ENCODE results near the gene ARMC3.

The ARMC3 gene

DNA sequence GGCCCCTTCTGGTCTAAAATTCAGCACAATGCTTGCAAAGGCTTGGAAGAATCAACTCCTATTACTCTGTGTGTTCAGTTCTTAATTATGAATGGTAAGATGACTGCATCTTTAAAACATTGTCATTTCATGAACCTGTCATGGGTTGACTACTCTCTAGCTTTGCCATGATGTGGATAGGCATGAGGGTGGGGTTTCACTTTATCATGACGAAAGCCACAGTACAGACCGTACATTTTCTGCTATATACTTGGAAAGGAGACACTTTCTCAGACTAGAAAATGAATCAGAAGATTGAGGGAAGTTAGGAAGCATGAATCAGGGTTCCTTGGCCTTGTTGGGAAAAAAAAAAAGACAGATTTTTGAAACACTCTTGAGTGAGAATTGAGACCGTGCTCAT, 147.8 kb downstream of the ARMC3 start:
- DNase-seq (ENCODE audit: low spot score) = no peak

DNA sequence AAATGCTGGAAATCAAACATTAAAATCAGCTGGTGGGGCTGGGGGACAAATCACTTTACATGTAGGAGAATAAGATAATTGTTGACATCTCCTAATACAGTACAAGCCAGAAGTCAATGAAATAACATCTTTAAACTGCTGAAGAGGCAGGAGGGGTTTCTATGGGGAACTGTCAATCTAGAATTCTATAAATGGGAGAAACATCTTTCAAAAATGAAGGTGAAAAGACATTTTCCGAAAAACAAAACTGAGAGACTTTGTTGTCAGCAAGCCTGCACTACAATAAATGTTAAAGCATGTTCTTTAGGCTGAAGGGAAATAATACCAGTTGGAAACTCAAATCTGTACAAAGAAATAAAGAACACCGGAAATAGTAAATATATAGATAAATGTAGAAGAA, 150.3 kb downstream of the ARMC3 start:
- no peak for DNase-seq (ENCODE audit: low spot score)

DNA sequence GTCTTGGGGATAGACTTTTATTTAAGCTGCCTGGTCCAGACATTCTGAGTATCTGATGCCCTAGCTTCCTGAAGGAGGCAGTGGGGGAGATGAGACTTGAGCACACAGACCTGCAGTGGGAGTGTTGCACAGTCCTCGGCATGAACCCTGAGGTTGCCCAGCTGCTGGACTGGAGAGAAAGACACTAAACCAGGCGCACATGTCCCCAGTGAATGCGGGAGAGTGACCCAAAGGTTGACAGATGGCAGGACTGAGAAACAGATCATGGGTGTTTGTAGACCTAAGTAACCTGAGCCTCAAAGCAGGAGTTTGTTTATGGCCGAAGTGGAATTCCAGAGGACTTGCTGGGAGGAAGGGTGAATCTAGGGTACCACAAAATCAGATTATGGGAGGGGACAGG, 151.8 kb downstream of the ARMC3 start:
- no peak for DNase-seq (ENCODE audit: low spot score)

DNA sequence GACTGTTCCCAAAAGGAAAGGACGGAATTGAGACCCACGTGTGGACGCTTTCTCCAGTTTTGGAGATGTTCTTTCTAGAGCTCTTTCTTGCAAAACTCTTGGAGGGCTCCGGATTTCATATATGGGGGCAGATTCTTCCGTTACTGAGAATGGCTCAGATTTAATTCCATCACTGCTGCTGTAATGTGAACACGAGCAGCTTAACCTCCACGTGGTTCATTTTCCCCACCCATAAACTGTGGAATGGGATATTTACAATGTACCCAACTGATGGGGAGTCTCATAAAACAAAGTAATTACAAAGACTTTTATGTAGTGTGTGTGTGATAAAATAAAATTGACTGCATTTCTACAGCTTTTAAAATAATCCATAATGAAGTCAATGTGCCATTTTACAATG, 152.4 kb downstream of the ARMC3 start:
- DNase-seq (ENCODE audit: low spot score) = no peak

DNA sequence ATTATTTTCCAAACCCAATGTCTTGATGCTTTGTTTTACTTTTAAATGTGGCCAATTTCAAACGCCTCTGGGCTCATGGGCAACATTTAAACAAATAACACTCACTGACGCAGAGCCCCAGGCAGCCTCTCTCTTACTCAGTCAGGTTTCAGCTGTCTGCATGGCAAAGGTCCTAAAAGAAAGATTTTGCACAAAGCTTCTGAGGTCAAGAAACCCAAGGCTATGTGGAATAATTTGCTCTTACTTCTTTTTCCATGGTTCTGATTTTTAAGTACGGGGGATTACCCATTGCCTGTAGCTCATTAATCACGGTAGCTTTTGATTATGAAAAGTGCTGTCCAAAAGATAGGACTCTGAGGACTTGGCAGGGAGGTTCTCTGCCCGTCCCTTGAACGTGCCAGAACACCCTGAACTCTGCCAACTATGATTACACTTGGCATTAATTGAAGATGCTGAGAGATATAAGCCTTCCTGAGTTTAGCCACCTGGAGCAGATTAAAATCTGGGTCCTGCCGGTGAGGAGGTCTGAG, 153.4 kb downstream of the ARMC3 start:
- no peak for DNase-seq (ENCODE audit: low spot score)

DNA sequence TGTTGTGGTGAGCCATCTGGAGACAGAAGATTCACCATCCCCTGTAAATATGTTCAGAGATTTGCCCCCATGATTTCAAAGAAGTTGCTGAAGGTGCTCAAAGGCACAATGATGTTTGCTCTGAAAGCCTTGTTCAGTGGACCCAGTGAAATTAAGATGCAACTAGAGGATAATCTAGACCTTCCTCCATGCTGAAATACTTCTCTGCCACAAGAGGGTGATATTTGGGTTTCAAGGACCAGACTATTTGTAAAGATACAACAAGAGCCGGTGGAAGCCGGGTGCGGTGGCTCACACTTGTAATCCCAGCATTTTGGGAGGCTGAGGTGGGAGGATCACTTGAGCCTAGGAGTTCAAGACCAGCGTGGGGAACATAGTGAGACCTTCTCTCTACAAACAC, 154.0 kb downstream of the ARMC3 start:
- no peak for DNase-seq (ENCODE audit: low spot score)

All from AG08396 (cell line).